MM.1S (cell line): Measurements from ENCODE around the gene HPDL.

Experiments
- DNase-seq: peaks from one replicate; pipeline ENCODE4 v3.0.0-alpha.2; 2015
- H2AFZ ChIP-seq: fragments of 300-600 bp; sonication (generic); 2 replicates; pipeline ENCODE4 v1.6.0; 2016; ENCODE audit warnings: antibody characterized with exemption, low read length
- H3F3A ChIP-seq: fragments of 300-600 bp; sonication (generic); 2 replicates; pipeline ENCODE4 v1.6.1; 2016; ENCODE audit warnings: mild to moderate bottlenecking, antibody characterized with exemption, low read length, moderate library complexity, mixed read lengths; ENCODE audit not compliant: insufficient read depth
- H3K27ac ChIP-seq: fragments of 300-600 bp; sonication (generic); 2 replicates; pipeline ENCODE4 v1.5.1; 2016; ENCODE audit warnings: mild to moderate bottlenecking, low read length
- H3K27me3 ChIP-seq: fragments of 300-600 bp; sonication (generic); replicated peaks from 2 replicates; pipeline ENCODE4 v1.6.0; 2016; ENCODE audit warnings: low read length; ENCODE audit not compliant: insufficient read depth
- H3K36me3 ChIP-seq: fragments of 300-600 bp; sonication (generic); replicated peaks from 2 replicates; pipeline ENCODE4 v1.6.1; 2016; ENCODE audit warnings: mild to moderate bottlenecking, low read length, mixed read lengths; ENCODE audit not compliant: insufficient read depth
- H3K4me1 ChIP-seq: fragments of 300-600 bp; sonication (generic); 2 replicates; pipeline ENCODE4 v1.6.1; 2016; ENCODE audit warnings: low read length, mixed read lengths
- H3K4me2 ChIP-seq: fragments of 300-600 bp; sonication (generic); 2 replicates; pipeline ENCODE4 v1.6.0; 2016; ENCODE audit warnings: low read depth, low read length
- H3K4me3 ChIP-seq: fragments of 300-600 bp; sonication (generic); 2 replicates; pipeline ENCODE4 v1.5.1; 2016; ENCODE audit warnings: low read length, mixed read lengths
- H3K79me2 ChIP-seq: fragments of 300-600 bp; sonication (generic); 2 replicates; pipeline ENCODE4 v1.6.1; 2016; ENCODE audit warnings: mixed run types, low read length, mixed read lengths
- H3K9ac ChIP-seq: fragments of 300-600 bp; sonication (generic); 2 replicates; pipeline ENCODE4 v1.6.1; 2016; ENCODE audit warnings: low read length, mixed read lengths
- H3K9me2 ChIP-seq: fragments of 300-600 bp; sonication (generic); replicated peaks from 2 replicates; pipeline ENCODE4 v1.6.1; 2016; ENCODE audit warnings: mild to moderate bottlenecking, low read length, mixed read lengths; ENCODE audit not compliant: insufficient read depth
- H3K9me3 ChIP-seq: fragments of 300-600 bp; sonication (generic); replicated peaks from 2 replicates; pipeline ENCODE4 v1.6.1; 2016; ENCODE audit warnings: mild to moderate bottlenecking, low read length, mixed read lengths; ENCODE audit not compliant: insufficient read depth
- H4K20me1 ChIP-seq: fragments of 300-600 bp; sonication (generic); 2 replicates; pipeline ENCODE4 v1.6.1; 2016; ENCODE audit warnings: mild to moderate bottlenecking, low read length, moderate library complexity, mixed read lengths; ENCODE audit not compliant: insufficient read depth
- CTCF ChIP-seq: fragments of 300-600 bp; sonication (generic); IDR thresholded peaks from 2 replicates; pipeline ENCODE4 v1.5.1; 2016; ENCODE audit warnings: antibody characterized with exemption, low read length, mixed read lengths
- EZH2 ChIP-seq: fragments of 300-600 bp; sonication (generic); optimal IDR thresholded peaks from 2 replicates; pipeline ENCODE3; 2017; ENCODE audit warnings: low read depth, mild to moderate bottlenecking, antibody characterized with exemption, low read length, mixed read lengths
- EZH2phosphoT487 ChIP-seq: fragments of 300-600 bp; sonication (generic); IDR thresholded peaks from 2 replicates; pipeline ENCODE4 v1.6.1; 2018; ENCODE audit warnings: antibody characterized with exemption, low read length

Gene HPDL

GRCh38 chr1:45353685-45354084 lies 27.0 kb downstream of the HPDL start:
- Histone ChIP-seq H3K9me2 (no peaks in the 10 kb centered on the region), H3K79me2 (no peaks in the 10 kb centered on the region), H3K9ac (no peak overlapping the region), H3K9me3 (no peaks in the 10 kb centered on the region), H3K4me1 (peaks cover 19% of the 10 kb centered on the region), H3K36me3 (no peaks in the 10 kb centered on the region), H3K27ac (no peak overlapping the region), H4K20me1 (no peaks in the 10 kb centered on the region), H3F3A (peaks cover 15% of the 10 kb centered on the region), H3K4me3 (no peak overlapping the region), H2AFZ (no peak overlapping the region), H3K27me3 (no peaks in the 10 kb centered on the region), H3K4me2 (no peak overlapping the region)
- TF ChIP-seq EZH2phosphoT487 (no peak), EZH2 (no peak), CTCF (no peak)
- DNase-seq: no peak

GRCh38 chr1:45354838-45355237 lies 28.1 kb downstream of the HPDL start:
- Histone ChIP-seq H2AFZ (no peak overlapping the region), H3K4me2 (no peak overlapping the region), H3K9me2 (no peaks in the 10 kb centered on the region), H3K4me3 (no peak overlapping the region), H3K27ac (no peak overlapping the region), H3K27me3 (no peaks in the 10 kb centered on the region), H3F3A (peaks cover 5% of the 10 kb centered on the region; the same call in 1 of the 2 replicates), H3K4me1 (peaks cover 8% of the 10 kb centered on the region), H4K20me1 (no peaks in the 10 kb centered on the region), H3K36me3 (no peaks in the 10 kb centered on the region), H3K9ac (no peak overlapping the region), H3K79me2 (no peaks in the 10 kb centered on the region), H3K9me3 (no peaks in the 10 kb centered on the region)
- DNase-seq: no peak
- no peak for TF ChIP-seq CTCF
- no peak for TF ChIP-seq EZH2
- no peak for TF ChIP-seq EZH2phosphoT487

- Histone ChIP-seq H3K27me3 (no peaks in the 10 kb centered on the region), H2AFZ (no peak overlapping the region), H3K27ac (no peak overlapping the region), H3K4me3 (no peak overlapping the region), H3F3A (peaks cover 12% of the 10 kb centered on the region), H3K9me2 (no peaks in the 10 kb centered on the region), H3K4me2 (no peak overlapping the region), H3K9ac (no peak overlapping the region), H3K4me1 (peaks cover 9% of the 10 kb centered on the region; the same call in 1 of the 2 replicates), H3K36me3 (no peaks in the 10 kb centered on the region), H3K79me2 (no peaks in the 10 kb centered on the region), H4K20me1 (no peaks in the 10 kb centered on the region), H3K9me3 (no peaks in the 10 kb centered on the region)
- TF ChIP-seq CTCF (no peak), EZH2 (no peak), EZH2phosphoT487 (no peak)
- no peak for DNase-seq
Measured at GRCh38 chr1:45355683-45356082, 29.0 kb downstream of the HPDL start.
